Activated CD4-positive, alpha-beta T cell treated with anti-CD3 and anti-CD28 coated beads, Interleukin-2, amount 10 ng/mL, durations not matched to agents 7 days and 5 days (primary cell): ENCODE results near the gene MYF5. TPM values are rescaled to one million over a fixed set of nuclear protein-coding genes. Genes with fewer than 3 reads are reported as not detected.
"Not testable (repeated sequence)": the region's sequence is repeated elsewhere in the genome, so short reads cannot be mapped to it uniquely, and the experiment has no call there.

Source experiments
- CTCF ChIA-PET: fragments of 350-600 bp; sonication (Branson Sonifier 250); formaldehyde crosslinking; loops from one replicate; lab custom pipeline; 2021; ENCODE audit warnings: antibody characterized with exemption; lab: Charles Lee
- POLR2A ChIA-PET: fragments of 350-600 bp; sonication (Branson Sonifier 250); formaldehyde crosslinking; loops from one replicate; lab custom pipeline; 2021; ENCODE audit warnings: antibody characterized with exemption; lab: Charles Lee
- DNase-seq: peaks from one replicate; pipeline ENCODE4 v3.0.0-alpha.2; 2020
- H3K27ac Mint-ChIP-seq: one replicate; pipeline ENCODE4 v1.8.0; 2021; ENCODE audit warnings: mild to moderate bottlenecking, moderate library complexity, mixed read lengths
- H3K27me3 Mint-ChIP-seq: one replicate; pipeline ENCODE4 v1.8.0; 2021; ENCODE audit warnings: mixed read lengths
- H3K36me3 Mint-ChIP-seq: one replicate; pipeline ENCODE4 v1.8.0; 2021; ENCODE audit warnings: low read depth, mixed read lengths
- H3K4me1 Mint-ChIP-seq: one replicate; pipeline ENCODE4 v1.8.0; 2021; ENCODE audit warnings: mixed read lengths
- H3K4me3 Mint-ChIP-seq: one replicate; pipeline ENCODE4 v1.8.0; 2021; ENCODE audit warnings: mild to moderate bottlenecking, moderate library complexity, mixed read lengths
- H3K9me3 Mint-ChIP-seq: one replicate; pipeline ENCODE4 v1.8.0; 2021; ENCODE audit warnings: mixed read lengths
- total RNA-seq, 2 experiments: library from RNA; stranded (reverse); gene quantifications; one replicate each; pipeline ENCODE4 v1.2.3, GENCODE V29; 2021

Gene MYF5
- total RNA-seq = not detected

DNA sequence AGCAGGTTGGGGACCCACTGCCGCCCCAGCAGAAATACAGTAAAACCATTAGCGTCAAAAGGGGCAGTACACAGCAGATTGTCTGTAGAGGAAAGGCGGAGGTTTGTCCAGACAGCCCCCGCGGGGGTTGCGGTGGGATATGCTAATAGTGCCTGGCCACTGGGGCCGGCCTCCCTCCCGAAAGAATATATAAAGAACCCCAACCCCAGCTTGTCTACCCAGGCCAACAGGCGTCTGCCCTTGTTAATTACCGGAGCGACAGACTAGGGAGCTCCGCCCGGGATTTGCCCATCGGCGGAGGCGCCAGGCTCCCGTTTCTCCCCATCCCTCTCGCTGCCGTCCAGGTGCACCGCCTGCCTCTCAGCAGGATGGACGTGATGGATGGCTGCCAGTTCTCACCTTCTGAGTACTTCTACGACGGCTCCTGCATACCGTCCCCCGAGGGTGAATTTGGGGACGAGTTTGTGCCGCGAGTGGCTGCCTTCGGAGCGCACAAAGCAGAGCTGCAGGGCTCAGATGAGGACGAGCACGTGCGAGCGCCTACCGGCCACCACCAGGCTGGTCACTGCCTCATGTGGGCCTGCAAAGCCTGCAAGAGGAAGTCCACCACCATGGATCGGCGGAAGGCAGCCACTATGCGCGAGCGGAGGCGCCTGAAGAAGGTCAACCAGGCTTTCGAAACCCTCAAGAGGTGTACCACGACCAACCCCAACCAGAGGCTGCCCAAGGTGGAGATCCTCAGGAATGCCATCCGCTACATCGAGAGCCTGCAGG is at the start of gene MYF5:
MYF5 (plus strand) TSS at position 217 of the 774 bp plus-strand sequence; CDS start at position 369, 152 bp downstream.
- ChIA-PET POLR2A (no interaction called here), CTCF (no interaction called here)
- H3K4me1 Mint-ChIP-seq = no peaks in the 10 kb centered on the region
- no peak within 1 kb of the TSS for H3K4me3 Mint-ChIP-seq
- no peak for DNase-seq
- peaks cover 27% of the 10 kb centered on the region for H3K27me3 Mint-ChIP-seq
- H3K9me3 Mint-ChIP-seq = no peaks in the 10 kb centered on the region
- H3K27ac Mint-ChIP-seq = no peak within 1 kb of the TSS
- no peaks in the 10 kb centered on the region for H3K36me3 Mint-ChIP-seq

DNA sequence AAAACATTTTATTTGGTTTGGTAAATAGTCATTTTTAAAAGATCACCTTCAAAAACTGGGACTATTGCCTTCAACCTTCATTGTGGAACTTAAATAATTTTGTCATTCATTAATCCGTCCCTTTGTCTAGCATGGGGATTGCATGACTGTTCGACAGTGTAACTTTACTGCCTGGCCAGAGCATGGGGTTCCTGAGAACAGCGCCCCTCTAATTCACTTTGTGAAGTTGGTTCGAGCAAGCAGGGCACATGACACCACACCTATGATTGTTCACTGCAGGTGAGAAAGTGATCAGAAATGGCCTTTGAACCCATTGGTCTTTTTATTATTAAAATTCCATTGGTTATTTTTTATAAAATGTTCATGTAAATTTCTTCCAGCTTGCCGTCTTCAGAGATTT is 46.5 kb upstream of the MYF5 start:
- no peaks in the 10 kb centered on the region for H3K36me3 Mint-ChIP-seq
- no peaks in the 10 kb centered on the region for H3K9me3 Mint-ChIP-seq
- H3K27ac Mint-ChIP-seq = no peak overlapping the region
- DNase-seq = no peak
- POLR2A ChIA-PET = no interaction called here
- CTCF ChIA-PET = no interaction called here
- H3K27me3 Mint-ChIP-seq = no peaks in the 10 kb centered on the region
- H3K4me1 Mint-ChIP-seq = no peaks in the 10 kb centered on the region
- H3K4me3 Mint-ChIP-seq = no peak overlapping the region

DNA sequence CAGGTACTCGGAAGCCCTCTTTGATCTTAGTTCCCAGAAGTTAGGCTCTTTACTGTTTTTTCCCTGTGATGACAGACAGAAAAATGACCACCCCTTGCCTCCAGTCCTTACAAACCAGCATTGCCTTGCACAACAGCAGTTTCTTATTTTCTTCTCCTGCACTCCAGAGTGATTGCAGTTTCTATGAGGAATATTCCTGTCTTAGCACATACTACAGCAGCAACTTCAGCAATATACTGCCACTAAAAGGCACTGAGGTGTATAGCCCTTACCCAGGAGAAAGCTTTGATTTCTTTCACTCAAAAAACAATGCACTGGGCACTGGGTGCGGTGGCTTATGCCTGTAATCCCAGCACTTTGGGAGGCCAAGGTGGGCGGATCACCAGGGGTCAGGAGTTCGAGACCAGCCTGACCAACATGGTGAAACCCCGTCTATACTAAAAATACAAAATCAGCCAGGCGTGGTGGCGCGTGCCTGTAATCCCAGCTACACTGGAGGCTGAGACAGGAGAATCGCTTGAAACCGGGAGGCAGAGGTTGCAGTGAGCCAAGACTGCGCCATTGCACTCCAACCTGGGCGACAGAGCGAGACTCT is 40.6 kb upstream of the MYF5 start:
- CTCF ChIA-PET, H3K36me3 Mint-ChIP-seq, POLR2A ChIA-PET, H3K4me1 Mint-ChIP-seq, H3K4me3 Mint-ChIP-seq, DNase-seq, H3K27me3 Mint-ChIP-seq, H3K9me3 Mint-ChIP-seq, H3K27ac Mint-ChIP-seq: not testable (repeated sequence)

DNA sequence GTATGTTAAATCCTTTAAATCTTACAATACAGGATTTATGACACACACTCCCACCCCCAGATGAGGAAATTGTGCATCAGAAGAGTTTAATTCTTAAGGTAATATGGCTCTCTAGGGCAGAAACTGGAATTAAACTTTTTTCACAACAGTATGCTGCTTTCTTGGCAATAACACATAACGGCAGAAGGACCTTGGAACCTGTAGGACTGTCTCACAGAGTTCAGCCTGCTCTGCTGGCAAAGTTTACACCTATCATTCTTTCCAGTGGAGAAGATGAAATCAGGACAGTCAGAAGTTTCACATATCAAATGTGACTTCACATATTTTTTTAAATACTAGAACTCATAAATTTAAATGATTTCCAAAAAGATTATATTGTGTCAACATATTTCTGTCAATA is 39.9 kb upstream of the MYF5 start:
- Mint-ChIP-seq H3K27me3 (no peaks in the 10 kb centered on the region), H3K27ac (no peak overlapping the region), H3K36me3 (no peaks in the 10 kb centered on the region), H3K4me1 (no peaks in the 10 kb centered on the region), H3K9me3 (no peaks in the 10 kb centered on the region), H3K4me3 (no peak overlapping the region)
- POLR2A ChIA-PET = no interaction called here
- CTCF ChIA-PET = no interaction called here
- DNase-seq = no peak

DNA sequence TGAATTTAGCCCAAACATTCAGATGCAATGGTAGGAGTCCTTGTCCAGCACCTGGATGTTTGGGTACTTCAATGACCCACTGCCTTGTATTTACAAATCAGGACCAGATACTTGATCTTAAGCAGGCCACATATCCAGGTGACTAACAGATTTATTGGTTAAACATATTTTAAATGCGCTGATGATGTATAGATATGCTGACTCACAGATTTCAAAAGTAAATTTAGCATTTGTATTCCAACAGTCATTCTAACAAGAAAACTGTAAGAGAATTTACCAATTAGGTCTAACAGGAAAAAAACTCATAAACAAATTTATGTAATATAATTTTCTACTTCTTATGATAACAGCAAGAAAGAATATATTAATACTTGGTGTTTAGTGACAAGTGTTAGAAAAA is 38.7 kb upstream of the MYF5 start:
- no peaks in the 10 kb centered on the region for H3K27me3 Mint-ChIP-seq
- CTCF ChIA-PET = interaction anchor here (0.6 kb wide), 1 partner anchor 282 kb away, joined by 3 read pairs; no protein-coding TSS in a partner anchor
- H3K9me3 Mint-ChIP-seq = no peaks in the 10 kb centered on the region

DNA sequence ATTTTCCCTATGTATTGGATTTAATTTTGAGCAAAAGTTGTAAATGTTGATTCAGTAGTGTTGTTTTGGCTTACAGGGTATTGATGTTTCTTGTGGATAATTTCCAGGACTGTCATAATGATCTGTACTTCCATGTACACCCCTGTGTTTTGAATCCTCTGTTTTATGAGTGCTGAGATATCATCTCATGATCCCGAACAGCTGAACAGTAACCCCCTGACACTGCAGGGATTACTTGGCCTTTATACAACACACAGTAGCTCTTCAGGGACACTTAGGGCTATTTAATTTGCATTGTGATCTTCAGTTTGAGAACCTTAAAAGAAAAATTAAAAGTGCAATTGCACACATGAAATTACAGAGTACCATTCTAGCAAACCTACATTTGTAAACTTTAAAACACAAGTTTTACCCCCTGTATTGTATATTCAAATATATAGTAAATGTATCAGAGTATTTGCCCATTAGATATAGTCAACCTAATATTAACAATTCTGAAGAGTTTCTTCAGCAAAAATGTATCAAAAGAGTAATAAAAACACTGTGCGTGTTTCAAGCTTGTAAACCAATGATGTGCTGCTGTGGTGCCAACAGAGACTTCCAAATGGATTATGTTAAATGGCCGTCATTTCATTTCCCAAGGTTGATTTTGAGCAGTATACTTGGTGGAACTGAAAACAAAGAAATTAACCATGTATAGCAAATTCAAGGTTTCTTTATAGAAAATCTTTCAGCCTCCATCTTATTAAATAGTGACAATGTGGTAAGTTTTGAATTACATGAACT is 37.2 kb upstream of the MYF5 start:
- Mint-ChIP-seq H3K27me3 (no peaks in the 10 kb centered on the region), H3K4me3 (no peak overlapping the region), H3K36me3 (no peaks in the 10 kb centered on the region), H3K27ac (no peak overlapping the region), H3K4me1 (no peaks in the 10 kb centered on the region), H3K9me3 (no peaks in the 10 kb centered on the region)
- DNase-seq = no peak
- ChIA-PET CTCF (no interaction called here), POLR2A (no interaction called here)

More for the DNA sequence above, 38.7 kb upstream of the MYF5 start:
- Mint-ChIP-seq H3K27ac (no peak overlapping the region), H3K36me3 (no peaks in the 10 kb centered on the region), H3K4me1 (no peaks in the 10 kb centered on the region), H3K4me3 (no peak overlapping the region)
- POLR2A ChIA-PET = no interaction called here
- DNase-seq = no peak

DNA sequence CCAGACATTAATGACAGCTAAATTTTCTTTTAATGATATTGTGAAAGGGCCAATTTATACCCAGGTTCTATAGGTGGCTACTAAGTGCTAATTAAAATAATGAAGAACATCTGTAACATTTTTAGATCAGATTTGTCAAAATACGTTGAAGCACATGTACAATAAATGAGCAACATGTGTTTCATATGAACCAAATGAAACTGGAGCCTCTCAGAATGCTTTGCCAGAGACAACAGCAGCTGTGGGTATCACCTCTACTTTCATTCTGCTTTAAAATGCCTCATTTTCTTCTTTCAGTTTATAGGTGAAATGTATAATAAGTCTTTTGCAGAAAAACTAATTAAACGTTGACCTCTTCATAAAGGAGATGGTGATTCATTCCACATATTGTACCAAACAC is 35.4 kb upstream of the MYF5 start:
- H3K27me3 Mint-ChIP-seq = no peaks in the 10 kb centered on the region
- ChIA-PET CTCF (no interaction called here), POLR2A (no interaction called here)
- no peaks in the 10 kb centered on the region for H3K9me3 Mint-ChIP-seq
- H3K36me3 Mint-ChIP-seq = no peaks in the 10 kb centered on the region
- H3K4me1 Mint-ChIP-seq = no peaks in the 10 kb centered on the region
- no peak overlapping the region for H3K4me3 Mint-ChIP-seq
- DNase-seq = no peak
- no peak overlapping the region for H3K27ac Mint-ChIP-seq

DNA sequence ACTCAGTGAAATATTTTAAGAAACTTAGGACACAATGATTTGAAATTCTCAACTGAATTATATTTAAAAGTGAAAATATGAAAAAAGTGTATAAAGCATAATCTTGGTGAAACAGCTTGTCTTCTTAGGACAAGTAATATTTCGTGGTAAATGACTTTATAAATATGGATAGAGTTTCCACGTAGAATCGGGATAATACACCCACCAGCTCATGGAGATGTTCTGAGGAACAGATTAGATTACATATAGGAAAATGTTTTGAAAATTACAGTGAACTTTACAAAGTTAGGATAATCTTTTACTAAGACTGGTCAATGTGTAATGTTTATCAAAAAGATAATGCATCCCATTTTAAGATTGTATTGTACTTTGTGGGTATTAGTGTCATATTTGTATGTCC is 34.9 kb upstream of the MYF5 start:
- Mint-ChIP-seq H3K36me3 (no peaks in the 10 kb centered on the region), H3K27ac (no peak overlapping the region), H3K9me3 (no peaks in the 10 kb centered on the region), H3K4me1 (no peaks in the 10 kb centered on the region), H3K4me3 (no peak overlapping the region), H3K27me3 (no peaks in the 10 kb centered on the region)
- ChIA-PET CTCF (no interaction called here), POLR2A (no interaction called here)
- no peak for DNase-seq

DNA sequence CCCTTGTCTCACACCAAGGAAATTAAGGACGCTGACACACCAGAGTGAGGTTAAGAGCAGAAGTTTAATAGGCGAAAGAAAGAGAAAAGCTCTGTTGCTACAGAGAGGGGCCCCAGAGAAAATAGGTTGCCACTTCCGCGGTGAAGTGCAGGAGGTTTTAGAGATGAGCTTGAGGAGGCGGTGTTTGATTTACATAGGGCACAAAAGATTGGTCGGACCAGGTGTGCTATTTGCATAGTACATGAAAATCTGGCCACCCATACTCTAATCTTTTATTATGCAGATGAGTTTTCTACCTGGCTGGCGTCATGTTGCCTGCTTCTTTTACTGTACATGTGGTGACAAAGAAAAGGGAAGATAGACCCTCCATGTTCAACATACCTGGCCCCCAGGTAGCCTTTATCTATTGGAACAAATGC is 32.6 kb upstream of the MYF5 start:
- H3K4me1 Mint-ChIP-seq = no peaks in the 10 kb centered on the region
- H3K36me3 Mint-ChIP-seq = no peaks in the 10 kb centered on the region
- DNase-seq = no peak
- no peak overlapping the region for H3K27ac Mint-ChIP-seq
- ChIA-PET POLR2A (no interaction called here), CTCF (interaction anchor here (1.0 kb wide), 1 partner anchor 10 kb away, joined by 3 read pairs; no protein-coding TSS in a partner anchor)
- H3K9me3 Mint-ChIP-seq = no peaks in the 10 kb centered on the region
- no peak overlapping the region for H3K4me3 Mint-ChIP-seq
- H3K27me3 Mint-ChIP-seq = no peaks in the 10 kb centered on the region

DNA sequence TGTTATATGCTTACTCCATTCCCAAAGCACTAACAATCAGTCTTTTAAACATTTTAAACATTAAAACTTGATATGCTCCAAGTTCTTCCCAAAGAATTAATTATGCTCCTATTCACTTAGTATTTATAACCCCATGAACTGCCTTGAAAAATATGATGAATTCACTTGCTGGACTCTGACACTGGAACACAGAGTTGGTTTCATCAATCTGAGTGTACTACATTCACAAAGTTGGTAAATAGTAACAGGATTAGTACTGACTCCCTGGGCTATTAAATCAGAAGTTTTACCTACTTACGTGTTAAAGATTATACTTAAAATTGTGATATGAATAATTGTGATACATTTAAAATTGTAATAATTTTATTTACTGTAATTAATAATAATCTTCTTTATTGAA is 26.6 kb upstream of the MYF5 start:
- Mint-ChIP-seq H3K4me1 (no peaks in the 10 kb centered on the region), H3K9me3 (no peaks in the 10 kb centered on the region), H3K27ac (no peak overlapping the region), H3K27me3 (no peaks in the 10 kb centered on the region), H3K4me3 (no peak overlapping the region), H3K36me3 (no peaks in the 10 kb centered on the region)
- DNase-seq = no peak
- POLR2A ChIA-PET = no interaction called here
- CTCF ChIA-PET = no interaction called here

DNA sequence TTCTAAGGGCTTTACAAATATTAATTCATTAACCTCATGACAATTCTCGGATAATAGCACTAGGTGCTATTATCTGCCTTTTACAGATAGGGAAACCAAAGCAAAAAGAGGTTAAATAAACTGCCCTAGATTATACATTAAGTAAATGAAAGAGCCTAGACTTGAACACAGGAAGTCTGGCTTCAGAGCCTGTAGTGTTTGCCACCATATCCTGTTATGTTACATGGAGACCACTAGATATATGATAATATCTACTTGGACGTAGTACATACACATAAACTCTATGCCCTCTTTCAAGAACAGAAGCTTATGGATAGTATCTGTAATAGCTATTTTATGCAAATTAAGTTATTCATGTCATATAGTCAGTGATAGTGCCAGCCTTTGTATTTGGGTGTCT is 26.2 kb upstream of the MYF5 start:
- no peaks in the 10 kb centered on the region for H3K4me1 Mint-ChIP-seq
- no peaks in the 10 kb centered on the region for H3K9me3 Mint-ChIP-seq
- no peaks in the 10 kb centered on the region for H3K27me3 Mint-ChIP-seq
- H3K27ac Mint-ChIP-seq = no peak overlapping the region
- no peak for DNase-seq
- H3K36me3 Mint-ChIP-seq = no peaks in the 10 kb centered on the region
- CTCF ChIA-PET = no interaction called here
- no peak overlapping the region for H3K4me3 Mint-ChIP-seq
- POLR2A ChIA-PET = no interaction called here

DNA sequence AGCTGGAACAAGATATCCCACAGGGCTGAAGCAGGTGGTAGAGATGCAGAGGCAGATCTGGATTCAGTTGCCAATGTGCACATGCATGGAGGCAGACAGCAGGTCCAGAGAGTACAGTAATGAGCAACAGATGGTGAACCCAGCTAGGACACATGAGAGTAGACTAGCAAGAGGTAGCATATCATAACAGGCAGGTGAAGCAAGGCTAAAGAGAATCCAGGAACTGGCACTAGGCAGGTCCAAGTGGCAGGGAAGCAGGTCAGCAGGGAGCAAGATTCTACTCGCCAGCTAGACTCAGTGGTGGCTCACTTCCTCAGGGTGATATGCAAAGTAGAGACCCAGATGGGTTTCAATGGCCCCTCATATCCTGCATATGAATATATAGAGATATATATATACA is 24.6 kb upstream of the MYF5 start:
- Mint-ChIP-seq H3K27ac (no peak overlapping the region), H3K9me3 (no peaks in the 10 kb centered on the region), H3K27me3 (no peaks in the 10 kb centered on the region), H3K4me3 (no peak overlapping the region), H3K4me1 (no peaks in the 10 kb centered on the region), H3K36me3 (no peaks in the 10 kb centered on the region)
- no peak for DNase-seq
- ChIA-PET POLR2A (no interaction called here), CTCF (no interaction called here)

DNA sequence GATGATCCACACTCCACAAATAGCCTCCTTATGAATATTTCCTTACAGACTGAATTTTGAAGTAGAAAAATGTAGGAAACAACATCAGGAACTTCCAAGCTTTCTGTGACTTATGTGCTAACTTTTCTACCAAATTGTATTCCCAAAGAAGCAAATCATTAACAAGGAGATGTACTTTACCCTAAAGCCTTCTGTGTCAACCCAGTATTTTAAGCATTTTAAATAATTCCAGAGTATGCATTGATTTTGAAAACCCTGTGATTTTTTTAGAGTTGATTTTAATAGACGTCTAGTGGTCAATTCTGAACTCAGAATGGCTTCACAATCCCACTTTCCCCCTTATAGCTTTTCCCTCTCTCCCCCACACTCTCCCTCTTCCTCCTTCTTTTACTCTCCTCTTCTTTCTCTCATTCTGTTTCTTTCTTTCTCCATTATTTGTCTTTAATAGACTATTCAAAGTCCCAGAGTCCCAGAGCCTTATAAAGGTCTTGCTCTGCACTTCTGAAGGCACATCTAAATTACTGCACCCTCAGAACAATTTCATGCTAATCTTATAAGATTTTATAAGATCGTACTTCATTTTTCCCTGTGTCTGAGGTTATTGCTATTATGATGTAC is 19.3 kb upstream of the MYF5 start:
- no peaks in the 10 kb centered on the region for H3K27me3 Mint-ChIP-seq
- H3K27ac Mint-ChIP-seq = no peak overlapping the region
- POLR2A ChIA-PET = no interaction called here
- no peak overlapping the region for H3K4me3 Mint-ChIP-seq
- CTCF ChIA-PET = no interaction called here
- no peaks in the 10 kb centered on the region for H3K36me3 Mint-ChIP-seq
- H3K4me1 Mint-ChIP-seq = no peaks in the 10 kb centered on the region
- no peaks in the 10 kb centered on the region for H3K9me3 Mint-ChIP-seq
- no peak for DNase-seq
